HL-60 (cell line): ENCODE measurements around the gene RTP2.

Source experiments
- CTCF ChIP-seq: IDR thresholded peaks from one replicate; pipeline ENCODE4 v1.5.1; 2011; ENCODE audit warnings: low read length, control low read depth, inconsistent platforms; ENCODE audit not compliant: insufficient read depth
- GABPA ChIP-seq: IDR thresholded peaks from 2 replicates; pipeline ENCODE4 v1.6.1; 2012; ENCODE audit warnings: low read depth

- TF ChIP-seq CTCF (no peak), GABPA (no peak)
Measured at GRCh38 chr3:187746442-187747281, 44.3 kb upstream of the RTP2 start.
